Breast epithelium (tissue), 3 donors: Measurements from ENCODE around the gene DLST.

Experiments used
- CTCF ChIP-seq, 3 donors: fragments of 450-650 bp; IDR thresholded peaks; one replicate each; pipeline ENCODE4 v1.5.1; 2016 to 2017; ENCODE audit warnings: antibody characterized with exemption in 3 of 3, mild to moderate bottlenecking in 3 of 3, moderate library complexity in 3 of 3
- POLR2A ChIP-seq: fragments of 450-650 bp; IDR thresholded peaks from one replicate; pipeline ENCODE4 v1.6.1; 2016; ENCODE audit warnings: antibody characterized with exemption, mild to moderate bottlenecking, moderate library complexity
- POLR2AphosphoS5 ChIP-seq, 3 donors: sonication (generic); formaldehyde crosslinking; IDR thresholded peaks; one replicate each; pipeline ENCODE4 v1.6.1; 2017; ENCODE audit warnings: antibody characterized with exemption in 3 of 3

- TF ChIP-seq POLR2A (no peak), CTCF (IDR thresholded peaks at IDR 0.05) (no peak), POLR2AphosphoS5 (IDR thresholded peaks at IDR 0.05) (no peak)
Observed at GRCh38 chr14:74855945-74856344, 25.8 kb upstream of the DLST start.
